Measurements from ENCODE around the gene DBNDD1. TPM values are rescaled to one million over a fixed set of nuclear protein-coding genes. Genes with fewer than 3 reads are reported as not detected.
"Not testable (repeated sequence)": the region's sequence is repeated elsewhere in the genome, so short reads cannot be mapped to it uniquely, and the experiment has no call there.

Gene DBNDD1
- total RNA-seq, 4 donors from 2014 or later = 1.1 to 4.1 (median 3.5) TPM

GRCh38 chr16:90010676-90011507 lies 8.4 kb downstream of the DBNDD1 start:
- H3K4me1 ChIP-seq = no peaks in the 10 kb centered on the region
- 70% methylated on average over 5 of the region's 22 CpGs; no CpG with 5 or more reads in 1 of the 2 donors for WGBS, 2 donors (ENCODE audit: low coverage in 1 of 2)
- ATAC-seq = no peak
- no peak for TF ChIP-seq POLR2AphosphoS5 (IDR thresholded peaks at IDR 0.05)
- TF ChIP-seq CTCF (IDR thresholded peaks at IDR 0.05) = no peak
- TF ChIP-seq EP300 (IDR thresholded peaks at IDR 0.05) = no peak
- no peak for TF ChIP-seq POLR2A (IDR thresholded peaks at IDR 0.05)
- no peaks in the 10 kb centered on the region for H3K36me3 ChIP-seq
- no peak overlapping the region for H3K4me3 ChIP-seq
- H3K27me3 ChIP-seq = no peaks in the 10 kb centered on the region
- H3K27ac ChIP-seq = no peak overlapping the region
- no peaks in the 10 kb centered on the region for H3K9me3 ChIP-seq

- 88% methylated on average over 5 of the region's 22 CpGs; no CpG with 5 or more reads in 1 of the 2 donors for WGBS, 2 donors (ENCODE audit: low coverage in 1 of 2)
- Histone ChIP-seq H3K9me3 (no peaks in the 10 kb centered on the region), H3K27ac (no peak overlapping the region), H3K4me1 (no peaks in the 10 kb centered on the region), H3K36me3 (no peaks in the 10 kb centered on the region), H3K27me3 (no peaks in the 10 kb centered on the region), H3K4me3 (no peak overlapping the region)
- TF ChIP-seq CTCF (IDR thresholded peaks at IDR 0.05) = no peak
- no peak for TF ChIP-seq EP300 (IDR thresholded peaks at IDR 0.05)
- no peak for TF ChIP-seq POLR2A (IDR thresholded peaks at IDR 0.05)
- ATAC-seq = no peak
Measured at GRCh38 chr16:90009172-90009899, 9.9 kb downstream of the DBNDD1 start.

GRCh38 chr16:90008708-90009145 lies 10.5 kb downstream of the DBNDD1 start:
- WGBS, 2 donors (ENCODE audit: low coverage in 1 of 2) = 50% methylated on average over 2 of the region's 13 CpGs; no CpG with 5 or more reads in 1 of the 2 donors
- TF ChIP-seq EP300 (IDR thresholded peaks at IDR 0.05) (no peak), CTCF (IDR thresholded peaks at IDR 0.05) (no peak), POLR2AphosphoS5 (IDR thresholded peaks at IDR 0.05) (no peak), POLR2A (IDR thresholded peaks at IDR 0.05) (no peak)
- H3K4me3 ChIP-seq = no peak overlapping the region
- no peak for ATAC-seq
- no peaks in the 10 kb centered on the region for H3K9me3 ChIP-seq
- no peaks in the 10 kb centered on the region for H3K27me3 ChIP-seq
- H3K27ac ChIP-seq = no peak overlapping the region
- no peaks in the 10 kb centered on the region for H3K4me1 ChIP-seq
- no peaks in the 10 kb centered on the region for H3K36me3 ChIP-seq

- H3K4me1 ChIP-seq, H3K36me3 ChIP-seq, ATAC-seq, H3K9me3 ChIP-seq, H3K4me3 ChIP-seq, H3K27ac ChIP-seq, H3K27me3 ChIP-seq: not testable (repeated sequence)
- 100% methylated on average over 1 of the region's 13 CpGs; no CpG with 5 or more reads in 1 of the 2 donors for WGBS, 2 donors (ENCODE audit: low coverage in 1 of 2)
Measured at GRCh38 chr16:90007635-90008234, 11.5 kb downstream of the DBNDD1 start.

- H3K27ac ChIP-seq = no peak overlapping the region
- no peak for TF ChIP-seq EP300 (IDR thresholded peaks at IDR 0.05)
- no peak for TF ChIP-seq CTCF (IDR thresholded peaks at IDR 0.05)
- no peak for TF ChIP-seq POLR2A (IDR thresholded peaks at IDR 0.05)
- TF ChIP-seq POLR2AphosphoS5 (IDR thresholded peaks at IDR 0.05) = no peak
- no peaks in the 10 kb centered on the region for H3K9me3 ChIP-seq
- H3K4me3 ChIP-seq = no peak overlapping the region
- no peaks in the 10 kb centered on the region for H3K27me3 ChIP-seq
- ATAC-seq = no peak
- H3K4me1 ChIP-seq = no peaks in the 10 kb centered on the region
- 80% methylated on average over 2 of the region's 7 CpGs; no CpG with 5 or more reads in 1 of the 2 donors for WGBS, 2 donors (ENCODE audit: low coverage in 1 of 2)
- no peaks in the 10 kb centered on the region for H3K36me3 ChIP-seq
Measured at GRCh38 chr16:90007015-90007414, 12.2 kb downstream of the DBNDD1 start.
